ENCODE results near the gene EPS15.

- TF ChIP-seq CTCF (IDR thresholded peaks at IDR 0.05) (no peak), POLR2A (IDR thresholded peaks at IDR 0.05) (no peak), POLR2AphosphoS5 (IDR thresholded peaks at IDR 0.05) (no peak), EP300 (IDR thresholded peaks at IDR 0.05) (no peak)
Measured at GRCh38 chr1:51331206-51332100, 187.6 kb downstream of the EPS15 start.

All from gastroesophageal sphincter (tissue), 3 donors.